HUES48 (cell line): Measurements from ENCODE around the gene ALDH7A1.

Experiments used
- H3K27ac ChIP-seq: one replicate; pipeline ENCODE4 v1.7.0; 2013; ENCODE audit warnings: low read depth, low read length, inconsistent platforms
- H3K27me3 ChIP-seq: 2 replicates; pipeline ENCODE4 v1.6.1; 2013; ENCODE audit warnings: mild to moderate bottlenecking, low read length; ENCODE audit not compliant: control insufficient read depth, insufficient read depth
- H3K36me3 ChIP-seq: 2 replicates; pipeline ENCODE4 v1.6.1; 2013; ENCODE audit warnings: low read length; ENCODE audit not compliant: control insufficient read depth, insufficient read depth
- H3K4me1 ChIP-seq: 2 replicates; pipeline ENCODE4 v1.6.1; 2013; ENCODE audit warnings: mild to moderate bottlenecking, low read length; ENCODE audit not compliant: control insufficient read depth, insufficient read depth
- H3K4me3 ChIP-seq: 2 replicates; pipeline ENCODE4 v1.5.1; 2013; ENCODE audit warnings: mild to moderate bottlenecking, low read depth, low read length
- H3K9ac ChIP-seq: 2 replicates; pipeline ENCODE4 v1.6.1; 2013; ENCODE audit warnings: mild to moderate bottlenecking, low read depth, low read length, moderate library complexity
- H3K9me3 ChIP-seq: 2 replicates; pipeline ENCODE4 v1.6.1; 2013; ENCODE audit warnings: low read length; ENCODE audit not compliant: control insufficient read depth, insufficient read depth

Gene ALDH7A1

GRCh38 chr5:126509339-126509738 lies 85.7 kb downstream of the ALDH7A1 start:
- Histone ChIP-seq H3K27ac (no peak overlapping the region), H3K9ac (no peak overlapping the region), H3K4me1 (no peaks in the 10 kb centered on the region), H3K27me3 (no peaks in the 10 kb centered on the region), H3K36me3 (no peaks in the 10 kb centered on the region), H3K9me3 (no peaks in the 10 kb centered on the region), H3K4me3 (no peak overlapping the region)

GRCh38 chr5:126508962-126509279 lies 86.1 kb downstream of the ALDH7A1 start:
- no peaks in the 10 kb centered on the region for H3K27me3 ChIP-seq
- no peak overlapping the region for H3K9ac ChIP-seq
- no peak overlapping the region for H3K27ac ChIP-seq
- no peaks in the 10 kb centered on the region for H3K4me1 ChIP-seq
- no peak overlapping the region for H3K4me3 ChIP-seq
- H3K9me3 ChIP-seq: no peaks in the 10 kb centered on the region
- H3K36me3 ChIP-seq: no peaks in the 10 kb centered on the region

- no peak overlapping the region for H3K4me3 ChIP-seq
- H3K36me3 ChIP-seq: no peaks in the 10 kb centered on the region
- H3K27me3 ChIP-seq: no peaks in the 10 kb centered on the region
- no peak overlapping the region for H3K27ac ChIP-seq
- H3K9ac ChIP-seq: no peak overlapping the region
- H3K4me1 ChIP-seq: peaks cover 3% of the 10 kb centered on the region; the same call in 1 of the 2 replicates
- no peaks in the 10 kb centered on the region for H3K9me3 ChIP-seq
Measured at GRCh38 chr5:126508251-126508961, 86.6 kb downstream of the ALDH7A1 start.

GRCh38 chr5:126506079-126506478 lies 88.9 kb downstream of the ALDH7A1 start:
- Histone ChIP-seq H3K4me1 (peaks cover 3% of the 10 kb centered on the region; the same call in 1 of the 2 replicates), H3K27ac (no peak overlapping the region), H3K9me3 (no peaks in the 10 kb centered on the region), H3K27me3 (no peaks in the 10 kb centered on the region), H3K36me3 (no peaks in the 10 kb centered on the region), H3K4me3 (no peak overlapping the region), H3K9ac (no peak overlapping the region)

GRCh38 chr5:126503602-126504104 lies 91.4 kb downstream of the ALDH7A1 start:
- no peak overlapping the region for H3K27ac ChIP-seq
- H3K4me1 ChIP-seq: peaks cover 3% of the 10 kb centered on the region; the same call in 1 of the 2 replicates
- no peak overlapping the region for H3K4me3 ChIP-seq

GRCh38 chr5:126501448-126501847 lies 93.6 kb downstream of the ALDH7A1 start:
- H3K4me1 ChIP-seq: peaks cover 3% of the 10 kb centered on the region; the same call in 1 of the 2 replicates
- no peak overlapping the region for H3K27ac ChIP-seq
- H3K9ac ChIP-seq: no peak overlapping the region
- no peaks in the 10 kb centered on the region for H3K36me3 ChIP-seq
- no peaks in the 10 kb centered on the region for H3K9me3 ChIP-seq
- H3K4me3 ChIP-seq: no peak overlapping the region
- H3K27me3 ChIP-seq: no peaks in the 10 kb centered on the region

More at GRCh38 chr5:126503602-126504104, 91.4 kb downstream of the ALDH7A1 start:
- Histone ChIP-seq H3K9ac (no peak overlapping the region), H3K27me3 (no peaks in the 10 kb centered on the region), H3K36me3 (no peaks in the 10 kb centered on the region), H3K9me3 (no peaks in the 10 kb centered on the region)

GRCh38 chr5:126499853-126500342 lies 95.1 kb downstream of the ALDH7A1 start:
- Histone ChIP-seq H3K27ac (no peak overlapping the region), H3K9me3 (no peaks in the 10 kb centered on the region), H3K36me3 (no peaks in the 10 kb centered on the region), H3K27me3 (no peaks in the 10 kb centered on the region), H3K4me1 (peaks cover 3% of the 10 kb centered on the region; the same call in 1 of the 2 replicates), H3K9ac (no peak overlapping the region), H3K4me3 (no peak overlapping the region)

- Histone ChIP-seq H3K27me3 (no peaks in the 10 kb centered on the region), H3K4me1 (peaks cover 3% of the 10 kb centered on the region; the same call in 1 of the 2 replicates)
Measured at GRCh38 chr5:126499278-126499677, 95.7 kb downstream of the ALDH7A1 start.

GRCh38 chr5:126497506-126497905 lies 97.5 kb downstream of the ALDH7A1 start:
- Histone ChIP-seq H3K9ac (no peak overlapping the region), H3K36me3 (0 out of 2 replicates have a peak, but pooled peaks cover 7% of the 10 kb centered on the region), H3K27me3 (no peaks in the 10 kb centered on the region), H3K4me1 (no peaks in the 10 kb centered on the region), H3K4me3 (no peak overlapping the region), H3K9me3 (no peaks in the 10 kb centered on the region), H3K27ac (no peak overlapping the region)

More at GRCh38 chr5:126499278-126499677, 95.7 kb downstream of the ALDH7A1 start:
- H3K9me3 ChIP-seq: no peaks in the 10 kb centered on the region
- no peak overlapping the region for H3K4me3 ChIP-seq
- no peak overlapping the region for H3K27ac ChIP-seq
- 0 out of 2 replicates have a peak, but pooled peaks cover 3% of the 10 kb centered on the region for H3K36me3 ChIP-seq
- no peak overlapping the region for H3K9ac ChIP-seq

- Histone ChIP-seq H3K36me3 (peaks cover 19% of the 10 kb centered on the region), H3K4me1 (peaks cover 6% of the 10 kb centered on the region; the same call in 1 of the 2 replicates), H3K27ac (no peak overlapping the region), H3K9ac (no peak overlapping the region), H3K4me3 (no peak overlapping the region), H3K9me3 (no peaks in the 10 kb centered on the region), H3K27me3 (no peaks in the 10 kb centered on the region)
Measured at GRCh38 chr5:126494393-126494792, 100.6 kb downstream of the ALDH7A1 start.

GRCh38 chr5:126492939-126493338 lies 102.1 kb downstream of the ALDH7A1 start:
- no peaks in the 10 kb centered on the region for H3K9me3 ChIP-seq
- H3K4me1 ChIP-seq: peaks cover 9% of the 10 kb centered on the region; the same call in 1 of the 2 replicates
- peaks cover 34% of the 10 kb centered on the region for H3K36me3 ChIP-seq
- H3K27ac ChIP-seq: no peak overlapping the region
- no peak overlapping the region for H3K4me3 ChIP-seq
- H3K27me3 ChIP-seq: no peaks in the 10 kb centered on the region
- H3K9ac ChIP-seq: no peak overlapping the region
